NCI-H2196 treated with DMSO at 0.1 percent for 48 hours (cell line): ENCODE results near the gene FASTKD2.

Experiments used
- DNase-seq: peaks from one replicate; lab custom pipeline; 2025; ENCODE audit not compliant: unreplicated experiment; lab: John Stamatoyannopoulos, UW

The FASTKD2 gene

DNA sequence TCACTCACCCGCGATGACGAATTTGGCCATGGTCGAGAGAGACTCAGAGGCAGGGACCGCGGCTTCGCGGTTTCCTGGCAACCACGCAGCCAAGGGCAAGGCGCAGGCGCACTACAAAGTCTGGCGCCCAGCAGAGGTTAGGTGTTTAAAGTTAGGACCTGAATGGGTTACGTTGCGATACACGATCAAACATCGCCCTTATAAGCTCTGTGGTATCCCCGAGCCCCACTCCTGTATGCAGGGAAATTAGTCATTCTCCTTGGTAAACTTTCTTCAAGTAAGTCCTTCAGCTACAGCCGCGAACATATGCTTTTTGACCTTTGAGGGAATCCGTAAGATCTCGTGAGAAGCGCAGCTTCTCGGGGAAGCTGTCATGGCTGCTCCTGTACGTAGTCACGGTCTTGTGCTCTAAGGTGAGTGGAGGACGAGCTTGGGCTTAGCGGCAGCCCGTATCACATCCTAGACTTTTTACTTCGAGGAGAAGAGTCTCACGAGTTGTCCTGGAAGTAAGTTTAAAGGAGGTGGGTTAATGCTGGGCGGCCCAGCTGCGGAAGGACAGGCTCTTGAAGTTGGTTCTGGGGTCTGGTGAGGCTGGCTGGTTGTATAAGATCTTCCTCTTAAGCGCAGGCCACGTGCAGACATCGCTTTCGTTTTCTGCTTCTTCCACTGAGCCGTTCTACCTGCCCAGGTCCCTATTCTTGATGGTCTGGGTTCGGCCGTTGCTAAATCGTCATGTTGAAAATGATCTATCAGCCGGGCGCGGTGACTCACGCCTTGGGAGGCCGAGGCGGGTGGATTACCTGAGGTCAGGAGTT is at the start of gene FASTKD2, which contains the start of gene MDH1B:
TSS of gene FASTKD2 (plus strand) at position 365 of the 815 bp plus-strand sequence. CDS start 1,088 bp downstream, outside the sequence.
TSS of gene MDH1B (minus strand) at position 87 of the 815 bp plus-strand sequence. CDS start at position 30, 57 bp downstream.
- peak; percentile 91 for DNase-seq

DNA sequence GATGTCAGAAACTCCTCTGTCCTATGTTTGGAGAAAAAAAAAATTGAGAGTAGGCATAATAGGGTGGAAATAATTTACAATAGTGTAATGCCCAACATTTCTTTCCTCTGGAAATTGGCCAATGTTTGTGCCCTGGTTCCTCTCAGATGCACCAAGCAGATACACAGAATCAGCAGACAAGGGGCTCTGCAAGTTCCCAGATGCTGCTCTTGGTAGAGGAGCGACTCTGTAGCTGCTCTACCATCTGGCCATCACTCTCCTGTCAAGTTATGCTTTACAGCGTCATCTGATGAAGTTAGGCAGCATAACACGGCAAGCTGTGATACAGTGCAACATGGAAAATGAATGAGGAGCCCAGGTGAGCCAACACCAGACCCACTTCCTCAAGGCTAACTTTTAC is 48.8 kb upstream of the FASTKD2 start:
- no peak for DNase-seq

DNA sequence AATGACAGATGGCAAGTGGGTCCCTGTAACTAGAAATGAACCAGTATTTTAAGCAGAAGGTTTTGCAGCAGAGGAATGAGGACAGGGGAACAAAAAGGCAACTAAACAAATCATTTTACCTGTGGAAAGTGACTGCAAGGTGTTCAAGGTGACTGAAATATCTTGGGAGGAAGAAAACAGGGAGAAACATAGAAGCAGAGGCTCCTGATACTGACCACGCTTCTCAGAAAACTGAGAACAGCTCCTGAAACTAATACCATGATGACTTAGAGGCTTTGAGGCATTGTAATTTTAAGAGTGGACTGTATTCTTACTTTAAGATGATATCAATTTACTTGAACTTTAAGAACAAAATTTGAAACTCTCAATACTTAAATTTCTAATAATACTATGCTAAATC is 47.1 kb upstream of the FASTKD2 start, which contains the start of gene DYTN:
TSS of gene DYTN (minus strand) at position 101 of the 400 bp plus-strand sequence. CDS start 117 bp downstream, outside the sequence.
- DNase-seq = no peak

DNA sequence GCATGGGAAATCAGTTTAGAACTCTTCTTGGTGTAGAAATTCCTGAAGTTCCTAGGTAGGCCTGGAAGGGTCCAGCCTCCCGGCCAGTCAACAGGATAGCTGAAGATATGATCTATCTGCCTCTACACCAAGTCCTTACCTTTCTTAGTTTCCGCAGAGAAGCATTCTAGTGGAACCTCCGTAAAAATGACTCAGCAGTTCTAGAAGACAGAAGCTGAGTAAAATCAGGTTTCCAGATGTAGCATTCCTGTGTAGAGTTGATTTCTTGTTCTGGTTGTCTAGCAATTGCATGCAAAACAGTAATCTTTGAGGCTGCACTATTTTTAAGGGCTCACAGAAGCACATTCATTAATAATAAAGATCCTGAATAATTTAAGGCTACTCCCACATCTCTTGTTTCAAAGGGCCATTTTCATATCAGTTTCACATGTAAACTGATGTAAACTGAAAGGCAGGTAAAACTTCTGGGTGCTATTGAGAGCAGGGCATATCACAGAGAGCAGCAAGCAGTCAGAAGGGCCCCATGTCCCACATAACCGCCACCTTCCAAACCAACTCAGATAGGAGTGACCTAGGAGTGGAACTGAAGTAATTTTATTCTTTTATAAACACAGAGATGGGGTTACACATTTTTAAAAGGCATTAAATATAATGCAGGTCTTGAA is 44.0 kb upstream of the FASTKD2 start:
- DNase-seq = no peak

DNA sequence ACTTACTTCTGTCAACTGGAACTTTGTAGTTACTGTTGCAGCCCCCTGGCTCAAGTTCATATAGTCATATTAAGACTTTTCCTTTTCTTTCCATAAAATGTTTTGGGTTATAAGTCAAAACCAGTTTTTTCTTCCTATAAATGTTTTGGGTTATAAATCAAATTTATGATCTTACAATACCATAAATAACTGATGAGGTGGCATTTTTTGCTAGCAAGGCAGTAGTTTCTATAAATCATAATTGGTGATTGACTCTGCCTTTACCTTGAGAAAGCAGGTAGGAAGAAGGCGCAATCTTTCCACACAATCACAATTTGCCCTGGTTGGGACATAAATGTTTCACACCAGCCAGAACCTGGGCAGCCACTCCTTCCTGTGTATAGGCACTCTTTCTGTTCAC is 42.1 kb upstream of the FASTKD2 start:
- no peak for DNase-seq

DNA sequence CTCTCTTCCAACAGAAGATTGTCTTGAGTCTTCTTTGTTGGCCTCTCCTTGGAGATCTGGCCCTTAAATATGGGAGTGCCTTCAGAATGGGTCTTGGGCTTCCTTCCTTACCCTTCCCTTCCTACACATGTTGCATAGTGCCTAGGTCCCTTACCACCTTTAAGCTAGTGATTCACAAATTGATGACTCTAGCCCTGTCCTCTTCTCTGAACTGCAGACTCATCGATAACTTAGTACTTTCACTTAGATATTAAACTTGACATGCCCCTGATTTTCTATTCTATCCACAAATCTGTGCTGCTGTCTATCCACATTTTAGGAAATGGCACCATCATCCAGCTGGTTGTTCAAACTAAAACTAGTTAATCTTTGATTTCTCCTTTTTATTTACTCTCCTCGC is 38.1 kb upstream of the FASTKD2 start:
- no peak for DNase-seq

DNA sequence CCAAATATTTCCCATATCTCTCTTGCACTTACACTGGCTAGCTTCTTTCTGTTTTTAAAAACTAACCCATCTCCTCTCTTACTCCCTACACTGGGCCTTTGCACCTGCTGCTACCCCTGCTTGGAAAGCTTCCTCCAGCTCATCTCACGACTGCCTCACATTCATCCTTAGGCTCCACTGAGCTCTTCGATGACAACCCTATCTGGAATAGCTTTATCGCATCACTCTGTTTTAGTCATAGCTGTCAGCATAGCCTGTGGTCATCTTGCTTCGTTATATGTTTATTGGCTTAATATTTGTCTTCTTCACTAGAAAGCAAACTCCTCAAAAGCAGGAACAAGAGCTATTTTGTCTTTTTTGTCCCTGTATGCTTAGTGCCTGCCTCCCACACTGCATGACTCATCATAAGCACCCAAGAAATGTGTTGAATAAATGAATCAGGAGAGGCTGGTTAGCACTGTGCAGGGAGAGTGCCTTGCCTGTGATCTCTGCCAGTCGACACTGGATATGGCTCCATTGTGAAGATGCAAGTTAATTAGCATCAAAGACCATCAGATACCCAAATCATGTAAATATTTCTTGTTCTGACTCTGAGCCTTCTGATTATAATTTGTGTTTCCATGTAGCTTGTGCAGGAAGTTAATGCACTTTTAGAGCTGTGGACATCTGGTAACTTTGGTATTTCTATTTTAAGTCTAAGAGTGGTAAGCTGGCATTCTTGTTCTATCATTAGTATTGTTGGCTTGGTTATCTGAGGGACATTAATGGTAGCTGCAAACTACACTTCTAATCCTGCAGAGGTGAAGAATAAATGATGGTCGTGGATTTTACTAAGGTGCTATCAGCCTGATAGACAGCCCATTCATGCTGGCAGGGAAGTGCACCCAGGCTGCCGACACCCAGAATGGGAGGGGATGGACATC is 36.9 kb upstream of the FASTKD2 start:
- no peak for DNase-seq

DNA sequence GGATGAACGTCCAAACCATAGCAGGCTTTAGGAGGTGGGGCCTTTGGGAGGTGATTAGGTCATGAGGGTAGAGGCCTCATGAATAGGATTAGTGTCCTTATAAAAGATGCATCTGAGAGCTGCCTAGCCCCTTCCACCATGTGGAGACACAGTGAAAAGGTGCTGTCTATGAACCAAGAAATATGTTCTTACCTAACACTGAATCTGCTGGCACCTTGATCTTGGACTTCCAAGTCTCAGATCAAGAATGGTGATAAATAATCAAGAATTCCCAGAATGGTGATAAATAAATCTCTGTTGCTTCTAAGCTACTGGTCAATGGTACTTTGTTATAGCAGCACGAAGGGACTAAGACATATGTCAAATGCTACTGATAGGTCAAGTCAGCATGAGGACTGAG is 32.1 kb upstream of the FASTKD2 start:
- no peak for DNase-seq

DNA sequence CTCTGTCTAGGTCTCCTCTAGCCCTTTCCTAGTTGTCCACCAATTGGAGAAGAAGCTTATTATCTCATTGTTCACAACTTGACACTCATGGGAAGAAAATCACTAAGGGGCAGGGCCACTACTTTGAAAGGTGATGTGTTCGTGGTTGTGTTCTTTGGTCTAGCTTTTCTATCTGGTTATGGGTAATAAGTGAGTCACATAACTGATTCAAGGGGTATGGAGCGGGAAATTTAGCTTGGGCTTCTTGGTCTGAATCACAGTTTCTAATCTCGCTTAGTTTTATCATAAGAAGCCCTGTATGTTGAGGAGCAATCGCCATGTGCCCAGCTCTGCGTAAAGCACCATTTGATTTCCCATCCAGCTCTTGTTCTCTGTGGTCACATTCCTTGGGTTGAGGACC is 28.5 kb upstream of the FASTKD2 start:
- no peak for DNase-seq

DNA sequence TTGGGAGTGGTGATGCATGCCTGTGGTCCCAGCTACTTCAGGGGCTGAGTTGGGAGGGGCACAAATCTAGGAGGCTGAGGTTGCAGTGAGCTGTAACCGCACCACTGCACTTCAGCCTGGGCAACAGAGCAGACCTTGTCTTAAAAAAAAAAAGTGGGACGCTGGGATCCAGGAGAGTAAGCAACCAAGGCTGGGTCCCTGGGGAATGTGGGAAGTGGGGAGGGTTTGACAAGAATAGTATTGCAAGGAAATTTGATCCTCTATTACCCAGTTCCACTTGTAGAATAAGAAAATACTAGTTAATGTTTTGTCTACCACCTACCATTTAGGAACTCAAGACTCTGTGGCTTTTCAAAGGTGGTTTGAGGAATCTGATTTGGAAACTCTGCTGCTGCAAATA is 26.1 kb upstream of the FASTKD2 start:
- DNase-seq = no peak

DNA sequence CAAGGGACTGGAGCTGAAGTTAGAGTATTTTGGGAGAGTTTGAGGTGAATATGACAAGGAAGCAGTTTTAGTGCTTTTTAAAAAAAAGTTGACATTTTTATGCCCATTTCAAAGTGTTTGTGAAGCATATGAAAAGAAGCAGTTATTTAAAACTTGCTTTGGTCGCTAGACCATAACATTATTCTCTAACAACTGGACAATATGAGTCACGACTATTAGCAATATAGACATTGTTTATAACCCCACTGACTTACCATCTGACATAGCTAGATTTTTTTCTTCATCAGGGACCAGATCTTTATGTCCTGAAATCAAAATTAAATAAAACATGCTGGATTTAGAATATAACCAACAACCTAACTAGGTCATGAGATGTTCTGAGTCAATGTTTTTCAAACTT is 24.6 kb upstream of the FASTKD2 start:
- no peak for DNase-seq

DNA sequence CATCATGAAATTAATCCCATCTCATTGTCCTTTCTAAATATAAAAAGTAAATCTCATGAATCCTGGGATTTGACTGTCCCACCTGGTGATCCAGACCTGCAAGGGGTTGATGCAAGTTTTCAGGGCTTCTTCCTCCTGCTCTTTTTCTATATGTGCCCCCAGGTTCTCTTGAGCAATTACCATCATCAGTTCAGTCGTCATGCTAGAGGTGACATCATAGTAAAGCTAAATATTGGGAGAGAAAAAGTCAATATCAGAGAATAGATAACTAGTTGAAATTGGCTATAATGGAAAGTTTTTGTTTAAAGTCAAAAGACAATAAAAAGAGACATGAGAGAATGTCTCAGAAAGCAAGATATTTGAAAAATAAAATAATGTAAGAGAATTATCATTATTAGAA is 8.6 kb upstream of the FASTKD2 start:
- DNase-seq = no peak

DNA sequence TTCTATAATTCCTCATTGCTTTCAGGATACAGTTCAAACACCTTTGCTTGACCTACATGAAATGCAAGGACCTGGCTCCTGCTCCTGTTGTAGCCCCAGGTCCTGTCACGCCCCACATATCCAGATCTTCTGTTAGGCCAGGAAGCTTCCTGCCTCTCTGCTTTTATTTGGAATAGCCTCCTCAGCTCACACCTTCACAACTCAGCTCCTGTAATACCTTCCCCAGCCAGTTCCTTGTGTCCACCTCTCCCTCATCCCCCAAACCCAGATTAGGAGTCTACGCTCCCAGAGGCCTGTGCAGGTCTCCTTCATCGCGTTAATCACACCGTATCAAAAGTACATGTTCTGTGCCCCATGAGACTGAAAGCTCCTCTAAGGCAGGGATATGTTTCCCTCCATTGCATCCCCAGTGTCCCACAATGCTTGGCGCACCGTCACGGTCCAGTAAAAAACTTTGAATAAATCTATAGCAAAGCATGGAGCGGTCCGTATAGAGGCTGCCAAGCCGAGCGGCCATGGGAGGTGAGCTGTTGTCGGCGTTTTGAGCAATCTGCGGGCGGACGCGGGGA is 649 bp upstream of the FASTKD2 start:
- peak; percentile 2 for DNase-seq

DNA sequence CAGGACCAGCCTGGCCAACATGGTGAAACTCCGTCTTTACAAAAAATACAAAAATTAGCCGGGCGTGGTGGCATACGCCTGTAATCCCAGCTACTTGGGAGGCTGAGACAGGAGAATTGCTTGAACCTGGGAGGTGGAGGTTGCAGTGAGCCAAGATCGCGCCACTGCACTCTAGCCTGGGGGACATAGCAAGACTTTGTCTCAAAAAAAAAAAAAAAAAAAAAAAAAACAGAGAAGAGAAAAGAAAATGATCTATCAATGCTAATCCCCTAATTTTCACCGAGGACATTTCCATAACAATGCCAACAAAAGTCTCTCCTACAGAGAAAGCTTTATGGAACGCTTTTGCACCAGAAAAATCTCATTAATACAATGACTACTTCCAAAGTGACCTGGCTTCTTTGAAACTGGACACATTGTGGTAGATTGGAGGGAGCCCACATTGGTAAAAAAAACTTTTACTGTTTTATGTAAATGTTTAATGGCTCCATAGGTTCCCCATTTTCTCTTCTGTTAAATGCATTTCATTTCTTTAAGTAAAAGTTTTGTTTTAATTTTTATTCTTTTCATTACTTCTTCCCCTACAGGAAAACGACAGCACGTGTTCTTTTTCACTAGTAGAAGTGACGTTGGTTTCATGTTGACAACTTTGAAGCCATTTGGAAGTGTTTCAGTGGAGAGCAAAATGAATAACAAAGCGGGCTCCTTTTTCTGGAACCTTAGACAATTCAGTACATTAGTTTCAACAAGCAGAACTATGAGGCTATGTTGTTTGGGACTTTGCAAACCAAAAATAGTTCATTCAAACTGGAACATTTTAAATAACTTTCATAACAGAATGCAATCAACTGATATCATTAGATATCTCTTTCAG is 888 bp downstream of the FASTKD2 start:
- no peak for DNase-seq

DNA sequence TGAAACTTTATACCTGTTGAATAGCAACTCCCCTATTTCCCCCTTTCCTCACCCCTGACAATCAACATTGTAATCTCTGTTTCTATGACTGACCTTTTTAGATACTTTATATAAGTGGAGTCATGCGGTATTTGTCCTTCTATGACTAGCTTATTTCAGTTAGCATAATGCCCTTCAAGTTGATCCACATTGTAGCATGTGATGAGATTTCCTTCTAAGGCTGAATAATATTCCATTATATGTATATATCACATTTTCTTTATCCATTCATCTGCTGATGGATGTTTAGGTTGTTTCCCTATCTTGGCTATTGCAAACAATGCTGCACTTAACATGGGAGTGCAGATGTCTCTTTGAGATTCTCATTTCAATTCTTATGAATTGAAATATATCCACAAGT is 9.5 kb downstream of the FASTKD2 start:
- DNase-seq = no peak

DNA sequence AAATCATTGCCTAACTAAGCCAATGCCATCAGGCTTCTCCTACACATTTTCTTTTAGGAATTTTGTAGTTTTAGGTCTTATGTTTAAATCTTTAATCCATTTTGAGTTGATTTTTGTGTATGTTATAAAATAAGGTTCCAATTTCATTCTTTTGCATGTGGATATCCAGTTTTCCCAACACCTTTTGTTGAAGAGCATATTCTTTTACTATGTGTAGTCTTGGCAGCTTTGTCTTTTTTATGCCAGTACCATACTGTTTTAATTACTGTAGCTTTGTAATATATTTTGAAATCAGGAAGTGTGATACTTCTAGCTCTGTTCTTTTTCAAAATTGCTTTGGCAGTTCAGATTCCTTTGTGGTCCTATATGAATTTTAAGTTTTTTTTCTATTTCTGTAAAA is 11.0 kb downstream of the FASTKD2 start:
- no peak for DNase-seq

DNA sequence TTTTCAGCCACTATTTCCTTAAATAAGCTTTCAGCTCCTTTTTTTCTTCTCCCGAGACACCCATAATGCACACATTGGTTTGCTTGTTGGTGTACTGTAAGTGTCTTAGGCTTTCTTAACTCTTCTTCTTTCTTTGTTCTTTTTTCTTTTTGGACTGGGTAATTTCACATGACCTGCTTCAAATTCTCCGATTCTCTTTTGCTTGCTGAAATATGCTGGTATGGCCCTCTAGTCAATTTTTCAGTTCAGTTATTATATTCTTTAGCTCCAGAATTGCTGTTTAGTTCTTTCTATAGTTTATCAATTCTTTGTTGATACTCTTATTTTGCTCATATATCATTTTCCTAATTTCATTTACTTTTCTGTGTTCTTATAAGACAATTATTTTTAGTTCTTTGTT is 15.3 kb downstream of the FASTKD2 start:
- no peak for DNase-seq

DNA sequence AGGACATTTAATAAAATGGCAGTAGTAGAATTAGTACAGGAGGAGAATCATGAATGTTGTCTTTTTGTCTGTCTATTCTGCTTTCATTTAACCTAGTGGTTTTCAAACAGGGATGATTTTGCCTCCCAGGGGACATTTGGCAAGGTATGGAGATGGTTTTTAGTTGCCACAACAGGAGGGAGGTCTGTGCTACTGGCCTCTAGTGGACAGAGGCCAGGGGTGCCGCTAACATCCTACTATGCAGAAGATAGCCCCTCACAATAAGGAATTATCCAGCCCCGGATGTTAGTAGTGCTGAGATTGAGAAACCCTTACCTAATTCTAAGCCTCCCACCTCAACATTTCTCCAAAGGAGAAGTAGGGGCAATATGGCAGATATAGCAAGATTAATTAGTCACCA is 18.3 kb downstream of the FASTKD2 start:
- DNase-seq = no peak

DNA sequence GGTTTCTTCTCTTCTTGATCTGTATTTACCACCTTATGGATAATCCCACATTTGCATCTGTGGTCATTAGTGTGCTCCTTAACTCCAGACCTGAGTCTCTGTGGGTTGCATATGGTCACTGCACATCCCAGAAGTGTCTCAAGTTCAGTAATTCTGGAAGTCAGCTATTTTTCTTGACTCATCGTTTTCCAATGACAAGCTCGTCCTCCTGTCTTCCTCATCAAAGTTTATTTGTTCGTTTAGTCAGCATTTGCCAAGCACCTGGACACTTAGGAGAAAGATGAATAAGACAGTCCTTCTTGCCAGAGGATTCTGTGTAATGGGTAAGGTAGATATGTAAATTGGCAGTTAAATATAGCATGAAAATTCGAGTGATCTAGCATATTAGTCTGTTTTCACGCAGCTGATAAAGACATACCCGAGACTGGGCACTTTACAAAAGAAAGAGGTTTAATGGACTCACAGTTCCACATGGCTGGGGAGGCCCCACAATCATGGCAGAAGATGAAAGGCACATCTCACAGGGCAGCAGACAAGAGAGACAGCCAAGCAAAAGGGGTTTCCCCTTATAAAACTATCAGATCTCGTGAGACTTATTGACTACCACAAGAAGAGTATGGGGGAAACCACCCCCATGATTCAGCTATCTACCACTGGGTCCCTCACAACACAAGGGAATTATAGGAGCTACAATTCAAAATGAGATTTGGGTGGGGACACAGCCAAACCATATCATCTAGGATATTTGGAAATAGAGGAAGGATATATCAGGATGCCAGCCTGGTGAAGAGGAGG is 19.4 kb downstream of the FASTKD2 start:
- no peak for DNase-seq
